Gastrocnemius medialis (tissue), 4 donors: Measurements from ENCODE around the gene HNRNPA3.

Experiments
- POLR2A ChIP-seq, 2 donors: fragments of 450-650 bp; IDR thresholded peaks; one replicate each; pipeline ENCODE4 v1.6.1; 2017; ENCODE audit warnings: antibody characterized with exemption in 2 of 2, mild to moderate bottlenecking in 2 of 2, moderate library complexity in 2 of 2
- TF ChIP-seq, protein P1 (sequence below), 5 experiments: fragments of 450-650 bp in 3 of 5; fragments of 200-600 bp in 2 of 5; sonication (generic) in 2 of 5; IDR thresholded peaks in 4 of 5; conservative IDR thresholded peaks in 1 of 5; 1 replicate in 4 of 5; 2 replicates in 1 of 5; pipeline ENCODE4 v1.5.1; 2016 to 2019; ENCODE audit warnings: antibody characterized with exemption in 5 of 5, mild to moderate bottlenecking in 3 of 5, moderate library complexity in 3 of 5

DNA sequence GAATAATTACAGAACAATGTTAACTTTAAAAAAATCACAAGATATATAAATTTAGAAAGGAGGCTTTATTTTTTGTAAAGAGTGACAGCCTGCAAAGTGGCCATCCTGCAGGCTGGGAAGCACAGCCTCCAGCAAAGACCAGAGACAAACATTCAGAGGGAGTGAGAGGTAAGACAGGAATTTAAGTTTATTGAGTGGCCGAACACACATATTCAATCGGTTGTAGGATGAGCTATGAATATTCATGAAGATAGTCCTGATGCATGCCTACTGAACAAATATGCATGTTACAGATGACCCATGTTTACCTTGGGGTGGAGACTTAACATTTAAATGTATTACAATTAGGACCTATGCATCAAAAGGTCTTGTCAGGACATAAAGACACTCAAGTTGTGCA lies 33.4 kb upstream of the HNRNPA3 start:
- TF ChIP-seq, protein P1, sequence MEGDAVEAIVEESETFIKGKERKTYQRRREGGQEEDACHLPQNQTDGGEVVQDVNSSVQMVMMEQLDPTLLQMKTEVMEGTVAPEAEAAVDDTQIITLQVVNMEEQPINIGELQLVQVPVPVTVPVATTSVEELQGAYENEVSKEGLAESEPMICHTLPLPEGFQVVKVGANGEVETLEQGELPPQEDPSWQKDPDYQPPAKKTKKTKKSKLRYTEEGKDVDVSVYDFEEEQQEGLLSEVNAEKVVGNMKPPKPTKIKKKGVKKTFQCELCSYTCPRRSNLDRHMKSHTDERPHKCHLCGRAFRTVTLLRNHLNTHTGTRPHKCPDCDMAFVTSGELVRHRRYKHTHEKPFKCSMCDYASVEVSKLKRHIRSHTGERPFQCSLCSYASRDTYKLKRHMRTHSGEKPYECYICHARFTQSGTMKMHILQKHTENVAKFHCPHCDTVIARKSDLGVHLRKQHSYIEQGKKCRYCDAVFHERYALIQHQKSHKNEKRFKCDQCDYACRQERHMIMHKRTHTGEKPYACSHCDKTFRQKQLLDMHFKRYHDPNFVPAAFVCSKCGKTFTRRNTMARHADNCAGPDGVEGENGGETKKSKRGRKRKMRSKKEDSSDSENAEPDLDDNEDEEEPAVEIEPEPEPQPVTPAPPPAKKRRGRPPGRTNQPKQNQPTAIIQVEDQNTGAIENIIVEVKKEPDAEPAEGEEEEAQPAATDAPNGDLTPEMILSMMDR (IDR thresholded peaks at IDR 0.05 in 4 of 5, conservative IDR thresholded peaks at IDR 0.05 in 1 of 5): no peak
- no peak for TF ChIP-seq POLR2A (IDR thresholded peaks at IDR 0.05)
